ENCODE data around the gene UBE2G1. TPM values are rescaled to one million over a fixed set of nuclear protein-coding genes. Genes with fewer than 3 reads are reported as not detected.

Gene UBE2G1
- total RNA-seq, 1 donor from 2014 or later, result 65.1 TPM

GRCh38 chr17:4307179-4307930 lies 59.1 kb downstream of the UBE2G1 start:
- no peak overlapping the region for H3K4me3 Mint-ChIP-seq (ENCODE audit: unreplicated experiment)
- H3K9me3 Mint-ChIP-seq (ENCODE audit: unreplicated experiment), result no peaks in the 10 kb centered on the region
- no peak overlapping the region for H3K27ac Mint-ChIP-seq (ENCODE audit: unreplicated experiment)

DNA sequence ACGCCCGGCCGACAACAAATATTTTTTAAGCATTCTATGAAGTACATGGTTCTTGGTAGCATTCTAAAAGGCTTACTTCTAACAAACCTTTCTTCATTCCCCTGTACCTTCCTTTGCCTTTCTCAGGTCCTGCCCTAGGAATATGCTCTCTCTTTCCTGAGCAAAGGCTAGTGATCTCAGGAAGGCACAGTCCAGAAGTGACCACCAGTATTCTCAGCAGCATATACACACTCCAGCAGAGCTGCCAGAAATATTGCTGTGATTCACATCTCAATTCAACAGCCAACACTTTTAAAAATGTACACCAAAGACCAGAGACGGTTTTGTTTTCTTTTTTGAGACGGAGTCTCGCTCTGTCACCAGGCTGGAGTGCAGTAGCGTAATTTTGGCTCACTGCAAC lies 61.3 kb downstream of the UBE2G1 start:
- Mint-ChIP-seq H3K27me3 (ENCODE audit: unreplicated experiment) (no peaks in the 10 kb centered on the region), H3K36me3 (ENCODE audit: unreplicated experiment) (peaks cover 15% of the 10 kb centered on the region), H3K4me1 (ENCODE audit: unreplicated experiment) (peaks cover 20% of the 10 kb centered on the region), H3K4me3 (ENCODE audit: unreplicated experiment) (no peak overlapping the region), H3K27ac (ENCODE audit: unreplicated experiment) (no peak overlapping the region), H3K9me3 (ENCODE audit: unreplicated experiment) (no peaks in the 10 kb centered on the region)
- no peak for DNase-seq (ENCODE audit: extremely low spot score, unreplicated experiment)
- TF ChIP-seq, protein P1, sequence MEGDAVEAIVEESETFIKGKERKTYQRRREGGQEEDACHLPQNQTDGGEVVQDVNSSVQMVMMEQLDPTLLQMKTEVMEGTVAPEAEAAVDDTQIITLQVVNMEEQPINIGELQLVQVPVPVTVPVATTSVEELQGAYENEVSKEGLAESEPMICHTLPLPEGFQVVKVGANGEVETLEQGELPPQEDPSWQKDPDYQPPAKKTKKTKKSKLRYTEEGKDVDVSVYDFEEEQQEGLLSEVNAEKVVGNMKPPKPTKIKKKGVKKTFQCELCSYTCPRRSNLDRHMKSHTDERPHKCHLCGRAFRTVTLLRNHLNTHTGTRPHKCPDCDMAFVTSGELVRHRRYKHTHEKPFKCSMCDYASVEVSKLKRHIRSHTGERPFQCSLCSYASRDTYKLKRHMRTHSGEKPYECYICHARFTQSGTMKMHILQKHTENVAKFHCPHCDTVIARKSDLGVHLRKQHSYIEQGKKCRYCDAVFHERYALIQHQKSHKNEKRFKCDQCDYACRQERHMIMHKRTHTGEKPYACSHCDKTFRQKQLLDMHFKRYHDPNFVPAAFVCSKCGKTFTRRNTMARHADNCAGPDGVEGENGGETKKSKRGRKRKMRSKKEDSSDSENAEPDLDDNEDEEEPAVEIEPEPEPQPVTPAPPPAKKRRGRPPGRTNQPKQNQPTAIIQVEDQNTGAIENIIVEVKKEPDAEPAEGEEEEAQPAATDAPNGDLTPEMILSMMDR (IDR thresholded peaks at IDR 0.05), result no peak

More at GRCh38 chr17:4307179-4307930, 59.1 kb downstream of the UBE2G1 start:
- H3K4me1 Mint-ChIP-seq (ENCODE audit: unreplicated experiment), result peaks cover 24% of the 10 kb centered on the region
- no peaks in the 10 kb centered on the region for H3K27me3 Mint-ChIP-seq (ENCODE audit: unreplicated experiment)
- DNase-seq (ENCODE audit: extremely low spot score, unreplicated experiment), result no peak
- TF ChIP-seq, protein P1 (IDR thresholded peaks at IDR 0.05), result no peak
- H3K36me3 Mint-ChIP-seq (ENCODE audit: unreplicated experiment), result peaks cover 11% of the 10 kb centered on the region

- H3K27me3 Mint-ChIP-seq (ENCODE audit: unreplicated experiment), result no peaks in the 10 kb centered on the region
- peaks cover 15% of the 10 kb centered on the region for H3K4me1 Mint-ChIP-seq (ENCODE audit: unreplicated experiment)
- no peak overlapping the region for H3K4me3 Mint-ChIP-seq (ENCODE audit: unreplicated experiment)
- TF ChIP-seq, protein P1 (IDR thresholded peaks at IDR 0.05), result peak; percentile 77
- no peak for DNase-seq (ENCODE audit: extremely low spot score, unreplicated experiment)
- no peak overlapping the region for H3K27ac Mint-ChIP-seq (ENCODE audit: unreplicated experiment)
- no peaks in the 10 kb centered on the region for H3K9me3 Mint-ChIP-seq (ENCODE audit: unreplicated experiment)
- H3K36me3 Mint-ChIP-seq (ENCODE audit: unreplicated experiment), result peaks cover 15% of the 10 kb centered on the region
Observed at GRCh38 chr17:4304417-4305027, 62.0 kb downstream of the UBE2G1 start.

- H3K4me1 Mint-ChIP-seq (ENCODE audit: unreplicated experiment), result peaks cover 16% of the 10 kb centered on the region
- H3K9me3 Mint-ChIP-seq (ENCODE audit: unreplicated experiment), result no peaks in the 10 kb centered on the region
- no peak overlapping the region for H3K27ac Mint-ChIP-seq (ENCODE audit: unreplicated experiment)
- H3K36me3 Mint-ChIP-seq (ENCODE audit: unreplicated experiment), result peaks cover 8% of the 10 kb centered on the region
- H3K4me3 Mint-ChIP-seq (ENCODE audit: unreplicated experiment), result no peak overlapping the region
- DNase-seq (ENCODE audit: extremely low spot score, unreplicated experiment), result no peak
- H3K27me3 Mint-ChIP-seq (ENCODE audit: unreplicated experiment), result no peaks in the 10 kb centered on the region
- TF ChIP-seq, protein P1 (IDR thresholded peaks at IDR 0.05), result no peak
Observed at GRCh38 chr17:4301066-4301465, 65.4 kb downstream of the UBE2G1 start.

DNA sequence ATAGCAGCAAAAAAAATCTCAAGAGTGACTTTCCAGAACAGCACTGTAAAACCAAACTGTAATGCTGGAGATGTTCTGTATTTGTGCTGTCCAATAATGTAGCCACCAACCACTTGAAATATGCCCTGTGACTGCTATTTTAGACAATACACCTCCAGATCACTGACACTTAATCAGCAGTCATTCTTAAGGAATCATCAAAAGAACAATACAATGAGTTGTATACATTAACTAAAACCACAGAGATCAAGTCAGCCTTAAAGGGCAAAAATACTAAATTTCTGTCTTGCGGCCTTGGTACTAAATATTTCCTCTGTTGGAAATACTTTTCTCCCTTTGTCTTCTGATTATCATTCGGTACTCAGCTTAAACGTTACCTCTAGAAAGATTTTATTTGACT lies 69.1 kb downstream of the UBE2G1 start:
- TF ChIP-seq, protein P1 (IDR thresholded peaks at IDR 0.05), result no peak
- DNase-seq (ENCODE audit: extremely low spot score, unreplicated experiment), result no peak
- Mint-ChIP-seq H3K4me1 (ENCODE audit: unreplicated experiment) (peaks cover 10% of the 10 kb centered on the region), H3K9me3 (ENCODE audit: unreplicated experiment) (no peaks in the 10 kb centered on the region), H3K27ac (ENCODE audit: unreplicated experiment) (no peak overlapping the region), H3K36me3 (ENCODE audit: unreplicated experiment) (peaks cover 10% of the 10 kb centered on the region), H3K4me3 (ENCODE audit: unreplicated experiment) (no peak overlapping the region), H3K27me3 (ENCODE audit: unreplicated experiment) (no peaks in the 10 kb centered on the region)

All from osteocyte (in vitro differentiated cells).